Stimulated activated CD4-positive, alpha-beta T cell treated with anti-CD3 and anti-CD28 coated beads, Interleukin-2, amount 100 ng/mL, for 4 hours (primary cell): ENCODE results near the gene CFAP20.

Source experiments
- DNase-seq: peaks from one replicate; pipeline ENCODE4 v3.0.0-alpha.2; 2020; ENCODE audit warnings: low read depth

CFAP20 gene

DNA sequence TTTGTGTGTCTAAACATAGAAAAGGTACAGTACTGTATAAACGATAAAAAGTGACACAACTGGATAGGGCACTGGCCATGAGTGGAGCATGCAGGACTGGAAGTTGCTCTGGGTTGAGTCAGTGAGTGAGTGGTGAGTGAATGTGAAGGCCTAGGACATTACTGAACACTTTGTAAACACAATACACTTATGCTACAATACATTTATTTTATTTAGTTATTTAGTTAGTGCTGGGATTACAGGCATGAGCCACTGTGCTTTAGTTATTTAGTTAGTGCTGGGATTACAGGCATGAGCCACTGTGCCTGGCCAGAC lies 4.6 kb downstream of the CFAP20 start:
- no peak for DNase-seq

DNA sequence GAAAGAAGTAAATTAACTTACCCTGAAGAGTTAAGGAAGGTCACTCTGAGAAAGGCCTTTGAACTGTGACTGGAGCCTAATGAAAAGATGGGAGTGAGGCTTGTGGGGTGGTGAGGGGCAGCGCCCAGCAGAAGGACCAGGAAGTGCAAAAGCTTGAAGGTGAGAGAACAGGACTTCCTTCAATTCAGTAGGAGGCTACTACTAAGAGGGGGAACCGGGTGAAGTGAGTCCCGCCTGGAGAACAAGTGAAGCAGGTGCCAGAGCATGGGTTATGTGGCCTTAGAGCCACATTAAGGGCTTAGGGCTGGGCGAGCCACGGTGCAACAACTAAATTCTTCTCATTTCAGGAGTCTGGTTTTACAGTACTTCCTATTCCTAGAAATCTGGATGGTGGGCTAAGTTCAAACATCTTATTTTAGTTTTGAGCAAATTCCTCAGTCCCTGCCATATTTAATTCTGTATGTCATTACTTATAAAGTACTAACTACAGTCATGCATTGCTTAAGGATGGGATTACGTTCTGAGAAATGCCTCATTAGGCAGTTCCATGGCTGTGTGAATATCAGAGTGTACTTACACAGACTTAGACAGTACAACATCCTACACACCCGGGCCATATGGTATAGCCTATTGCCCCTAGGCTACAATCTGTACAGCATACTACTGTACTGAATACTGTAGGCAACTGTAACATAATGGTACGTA lies 5.1 kb downstream of the CFAP20 start:
- DNase-seq: no peak

DNA sequence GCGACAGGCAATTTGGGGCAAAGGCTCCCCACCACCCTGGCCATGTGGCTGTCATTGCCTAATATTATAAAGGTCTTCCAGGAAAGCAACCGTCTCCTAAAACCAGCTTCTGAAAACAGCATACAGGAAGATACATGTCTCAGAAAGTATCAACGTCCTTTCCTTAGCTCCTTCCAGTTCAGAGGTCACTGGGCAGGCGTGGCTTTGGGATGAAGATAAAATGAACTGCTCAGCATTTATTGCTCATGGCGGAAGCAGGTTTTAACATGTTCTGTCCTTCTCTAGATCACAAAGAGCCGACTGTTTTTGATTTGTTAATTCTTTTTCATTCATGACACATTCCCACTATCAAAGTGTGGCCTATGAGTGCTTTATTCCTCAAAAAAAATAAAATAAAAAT lies 8.0 kb downstream of the CFAP20 start:
- DNase-seq: no peak

DNA sequence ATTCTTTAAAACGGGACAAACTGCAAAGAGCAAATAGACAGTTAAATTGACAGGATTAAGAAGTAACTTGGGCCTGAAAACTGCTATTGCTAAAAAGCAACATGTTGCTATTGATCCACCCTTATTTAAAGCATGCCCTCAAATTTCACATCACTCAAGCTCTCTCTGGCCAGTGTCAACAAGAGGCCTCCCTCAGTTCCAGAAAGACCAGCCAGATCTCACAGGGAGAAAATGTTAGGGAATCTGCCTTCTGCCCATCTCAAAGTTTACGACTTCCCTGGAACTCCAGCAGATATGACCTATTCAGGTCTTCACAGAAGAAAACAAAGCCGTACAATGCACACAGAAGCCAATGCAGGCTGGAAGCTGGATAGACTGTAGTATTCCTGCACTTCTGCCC lies 8.9 kb downstream of the CFAP20 start:
- DNase-seq: no peak

DNA sequence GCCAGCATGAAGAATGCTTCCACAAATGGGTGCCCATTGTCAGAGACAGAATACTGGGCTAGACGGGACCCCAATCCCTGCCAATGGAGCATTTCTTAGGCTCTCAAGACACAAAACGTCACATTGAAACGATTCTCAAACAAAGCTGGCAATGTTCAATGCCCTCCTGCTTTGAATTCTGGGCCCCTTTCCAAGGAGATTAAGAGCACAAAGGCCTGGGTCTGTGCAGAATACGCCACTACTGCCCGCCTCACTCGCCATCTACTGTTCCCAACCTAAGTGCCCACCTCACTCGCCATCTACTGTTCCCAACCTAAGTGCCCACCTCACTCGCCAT lies 9.7 kb downstream of the CFAP20 start:
- DNase-seq: no peak

DNA sequence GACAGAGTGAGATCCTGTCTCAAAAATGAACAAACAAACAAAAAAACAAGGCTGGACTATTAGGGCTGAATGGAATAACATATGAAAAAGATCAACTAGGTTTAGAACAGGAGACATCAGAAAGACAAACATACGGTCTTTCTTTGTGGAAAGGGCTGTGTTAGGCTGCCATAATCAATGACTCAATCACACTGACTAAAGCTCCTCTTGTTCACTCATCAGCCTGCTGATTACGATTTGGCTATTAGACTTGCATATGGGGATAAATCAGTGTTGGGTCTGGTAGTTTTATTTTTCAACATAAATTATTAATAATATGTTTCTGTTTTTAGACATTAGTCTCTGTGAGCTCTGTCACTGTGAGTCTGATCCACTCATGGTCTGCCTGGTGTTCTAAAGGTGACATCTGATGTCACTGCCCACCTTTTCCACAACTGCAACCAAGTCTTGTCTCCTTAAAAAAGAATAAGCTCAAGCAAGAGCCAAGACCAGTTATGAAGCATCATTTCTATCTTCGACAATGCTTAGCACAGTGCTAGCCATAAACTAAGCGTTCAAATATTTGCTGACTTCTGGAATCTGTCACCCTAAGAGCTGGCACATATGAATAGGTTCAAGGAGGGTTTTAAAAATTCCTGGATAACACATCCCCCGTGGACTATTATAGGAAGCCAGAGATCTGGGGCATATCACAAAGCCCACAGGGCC lies 10.2 kb downstream of the CFAP20 start:
- no peak for DNase-seq

DNA sequence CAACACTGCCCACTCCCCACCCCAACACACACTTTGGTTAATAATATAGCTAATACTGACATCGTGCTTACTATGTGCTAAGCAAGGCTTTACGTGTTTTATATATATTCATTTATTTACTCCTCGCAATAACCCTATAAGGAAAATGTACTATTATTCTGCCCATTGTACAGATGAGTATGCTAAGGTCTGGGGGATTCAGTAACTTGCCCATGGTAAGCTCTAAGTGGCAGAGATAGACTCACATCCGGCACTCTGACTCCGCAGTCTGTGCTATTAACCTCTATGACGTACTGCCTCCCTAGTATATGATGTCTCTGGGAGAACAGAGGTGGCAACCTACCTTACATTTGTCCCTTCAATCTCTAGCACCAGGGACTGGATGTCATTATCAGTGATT lies 12.7 kb downstream of the CFAP20 start:
- DNase-seq: no peak

DNA sequence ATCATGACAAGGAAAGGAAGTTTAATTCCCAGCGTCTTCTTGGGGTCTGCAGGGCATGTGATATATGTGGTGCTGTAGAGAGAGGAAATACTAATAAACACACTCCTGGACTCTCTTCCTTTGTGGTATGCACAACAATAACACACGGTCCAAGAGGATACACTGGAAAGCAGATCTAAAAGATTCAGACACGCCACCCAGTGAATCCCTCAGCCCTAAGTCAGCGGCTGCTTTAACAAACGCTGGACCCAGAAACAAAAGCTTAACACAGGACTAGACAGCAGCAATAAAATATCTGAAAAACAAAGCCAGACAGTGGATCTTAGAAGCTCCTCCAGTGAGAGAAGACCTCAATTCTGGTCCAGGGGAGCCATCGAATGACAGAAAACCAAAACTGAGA lies 13.1 kb downstream of the CFAP20 start:
- no peak for DNase-seq

DNA sequence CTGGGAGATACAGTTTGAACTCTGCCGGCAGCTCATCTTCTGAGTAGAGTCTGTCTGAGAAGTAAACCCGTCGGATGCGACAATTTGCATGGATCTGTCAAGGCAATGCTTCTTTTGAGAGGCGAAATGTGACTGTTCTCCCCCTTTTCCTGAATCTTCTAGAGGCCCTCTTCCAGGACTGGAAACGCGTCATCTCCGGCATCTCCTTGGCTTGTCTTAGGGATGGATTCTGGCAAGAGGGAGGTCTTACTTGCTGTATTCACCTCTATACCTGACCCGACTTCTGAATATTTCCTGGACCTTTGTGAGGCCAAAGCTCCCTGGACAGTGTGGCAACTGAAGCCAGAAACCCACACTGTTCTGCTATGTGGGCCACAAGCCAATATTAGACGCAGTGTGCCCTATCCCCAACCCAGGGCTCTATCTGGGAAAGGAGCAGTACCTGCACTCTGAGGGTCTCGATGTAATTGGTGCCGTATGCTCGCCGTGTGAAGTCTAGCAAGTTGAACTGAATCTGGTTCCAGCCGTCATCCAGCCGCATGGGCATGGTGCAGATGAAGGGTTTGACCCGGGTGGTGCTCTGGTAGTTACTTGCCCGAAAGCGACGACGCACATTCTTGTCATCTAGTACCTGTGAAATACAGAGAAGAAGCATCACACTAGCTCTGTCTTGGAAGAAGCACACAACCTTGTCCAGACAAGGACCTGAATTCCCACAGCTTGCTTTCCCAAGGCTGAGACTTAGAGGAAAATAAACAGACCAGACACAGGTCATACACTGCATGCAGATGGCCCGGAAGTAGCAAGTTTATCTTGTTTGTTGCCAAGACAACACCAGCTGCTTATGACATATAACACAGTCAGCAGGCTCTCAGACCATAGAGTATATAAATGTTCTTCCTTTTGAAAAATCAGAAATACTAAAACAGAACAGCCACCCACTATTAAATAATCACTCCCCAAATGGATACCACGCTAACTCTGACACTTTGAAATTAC lies 14.1 kb downstream of the CFAP20 start:
- DNase-seq: no peak

DNA sequence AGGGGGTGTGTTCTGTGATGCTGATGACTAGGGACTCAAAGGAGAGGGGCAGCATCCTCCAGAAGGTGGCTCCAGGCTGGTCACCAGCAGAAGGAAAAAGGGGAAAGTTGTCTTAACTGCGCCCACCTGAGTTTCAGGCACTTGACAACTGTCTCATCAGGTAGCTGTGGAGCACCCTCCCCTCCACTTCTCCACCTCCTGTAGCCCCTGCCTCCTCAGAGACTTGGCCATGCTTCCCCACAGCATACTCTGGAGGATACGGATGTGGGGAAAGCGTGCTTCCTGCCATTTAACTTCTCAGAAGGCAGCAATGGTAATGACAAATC lies 17.9 kb downstream of the CFAP20 start:
- no peak for DNase-seq

DNA sequence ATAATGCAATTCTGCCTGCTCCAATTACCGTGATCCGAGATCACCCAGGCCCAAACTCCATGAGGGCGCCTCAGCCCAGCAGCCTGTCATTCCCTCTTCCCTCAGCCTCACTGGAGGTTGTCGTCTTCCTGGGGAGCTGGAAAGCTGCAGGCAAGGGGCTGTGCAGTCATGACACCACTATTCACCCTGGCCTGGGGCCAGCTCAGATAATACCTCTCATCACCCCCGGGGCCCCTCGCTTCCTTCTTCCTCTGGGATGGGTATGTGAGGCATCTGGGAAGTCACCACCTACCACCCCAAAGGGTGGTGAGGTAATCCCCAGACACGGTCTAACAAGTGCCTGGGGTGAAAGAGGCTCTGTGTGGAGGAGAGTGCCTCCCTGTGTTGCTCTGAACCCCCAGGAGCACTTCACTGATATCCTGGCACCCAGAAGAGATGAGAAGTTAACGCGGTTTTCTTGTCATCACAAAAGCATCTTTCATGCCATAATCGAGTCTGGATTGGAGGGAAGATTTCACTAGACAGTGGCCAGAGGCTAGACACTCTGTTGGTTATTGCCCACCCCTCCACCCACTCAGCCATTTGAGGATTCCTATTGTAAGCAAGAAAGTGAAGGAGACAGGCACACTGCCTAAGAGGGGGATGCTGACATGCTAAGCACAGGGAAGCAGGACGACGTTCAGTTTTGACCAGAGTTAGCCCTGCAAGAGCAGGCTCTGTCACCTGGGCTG lies 18.4 kb downstream of the CFAP20 start:
- DNase-seq: no peak

DNA sequence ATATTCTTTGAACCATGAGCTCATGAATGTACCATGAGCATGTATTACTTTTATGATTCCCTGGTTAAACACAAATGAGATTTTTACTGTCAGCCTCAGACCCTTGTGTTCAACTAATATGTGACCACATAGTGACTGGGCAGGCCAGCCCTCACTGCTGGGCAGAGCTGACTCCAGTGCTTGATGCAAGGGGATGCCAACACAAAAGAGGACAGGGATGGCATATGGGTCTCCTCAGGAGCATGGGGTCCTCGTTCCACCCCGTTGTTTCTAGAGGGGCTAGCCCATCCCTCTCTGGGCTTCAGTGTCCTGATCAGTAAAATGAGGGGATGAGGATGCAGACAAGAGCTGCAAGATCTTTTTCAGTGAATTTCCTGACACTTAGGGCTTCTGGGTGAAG lies 19.3 kb downstream of the CFAP20 start:
- no peak for DNase-seq

DNA sequence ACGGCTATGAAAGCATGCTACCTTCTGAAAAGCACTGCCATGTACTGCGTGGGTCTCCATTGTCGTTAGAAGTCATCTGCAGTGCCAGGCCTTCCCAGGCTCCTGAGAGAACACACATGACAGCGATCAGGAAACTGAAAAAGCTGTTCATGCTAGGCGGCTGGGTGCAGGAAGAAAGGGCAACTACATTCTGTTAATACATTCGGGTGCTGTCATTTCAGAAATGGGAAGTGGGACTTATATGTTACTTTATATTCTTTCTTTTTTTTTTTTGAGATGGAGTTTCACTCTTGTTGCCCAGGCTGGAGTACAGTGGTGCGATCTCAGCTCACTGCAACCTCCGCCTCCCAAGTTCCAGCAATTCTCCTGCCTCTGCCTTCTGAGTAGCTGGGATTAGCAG lies 19.9 kb downstream of the CFAP20 start:
- DNase-seq: no peak

DNA sequence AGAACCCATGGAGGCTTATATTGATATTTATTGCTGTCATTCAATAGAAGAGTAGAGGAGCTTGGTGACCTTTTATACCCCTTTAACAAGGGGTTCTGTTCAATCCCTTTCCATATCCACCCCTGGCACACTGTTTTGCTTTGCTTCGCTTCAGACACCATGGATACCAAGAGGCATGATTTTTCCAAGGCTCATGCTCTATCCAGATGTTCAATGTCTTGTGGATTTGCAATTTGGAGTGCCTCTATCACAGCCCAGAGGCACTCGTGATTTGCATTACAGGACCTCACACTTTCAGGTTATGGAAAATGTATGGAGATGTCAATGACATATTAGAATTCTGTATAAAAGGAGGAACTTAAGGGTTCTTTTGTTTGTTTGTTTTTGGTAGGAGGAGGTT lies 21.5 kb downstream of the CFAP20 start:
- no peak for DNase-seq

DNA sequence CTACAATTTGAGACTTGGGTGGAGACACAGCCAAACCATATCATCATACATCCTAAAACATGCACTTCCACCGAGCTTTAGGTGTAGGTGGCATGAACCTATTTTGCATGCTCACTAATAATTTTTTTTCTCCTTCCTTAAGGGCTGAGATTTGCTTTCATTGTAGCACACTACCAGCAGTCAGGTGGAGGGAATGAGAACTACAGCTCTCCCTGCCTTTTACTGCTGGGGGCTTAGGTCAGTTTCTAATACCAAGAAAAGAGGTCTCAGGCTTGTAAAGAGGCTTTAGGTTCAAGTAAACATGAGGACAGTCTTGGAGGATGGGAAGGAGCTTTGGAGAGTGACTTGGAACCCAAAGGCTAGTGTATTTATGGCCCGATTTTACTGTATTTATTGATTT lies 22.0 kb downstream of the CFAP20 start:
- DNase-seq: no peak

DNA sequence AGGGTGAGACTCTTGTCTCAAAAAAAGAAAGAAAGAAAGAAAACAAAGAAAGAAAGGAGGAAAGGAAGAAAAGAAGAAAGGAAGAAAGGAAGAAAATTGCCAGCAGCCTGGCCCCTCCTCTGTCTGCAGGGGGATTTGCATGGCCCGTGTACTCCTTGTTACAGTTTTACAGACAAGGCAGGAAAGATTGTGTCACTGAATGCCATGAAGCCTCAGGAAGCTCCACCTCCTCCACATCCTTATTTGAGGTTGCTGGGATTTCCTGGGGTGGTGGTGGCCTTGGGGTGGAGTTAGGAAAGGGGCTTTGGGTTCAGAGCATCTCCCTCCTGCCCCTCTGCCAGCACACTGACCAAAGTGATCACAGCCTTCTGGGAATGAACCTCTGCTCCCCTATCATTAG lies 23.6 kb downstream of the CFAP20 start:
- DNase-seq: no peak

DNA sequence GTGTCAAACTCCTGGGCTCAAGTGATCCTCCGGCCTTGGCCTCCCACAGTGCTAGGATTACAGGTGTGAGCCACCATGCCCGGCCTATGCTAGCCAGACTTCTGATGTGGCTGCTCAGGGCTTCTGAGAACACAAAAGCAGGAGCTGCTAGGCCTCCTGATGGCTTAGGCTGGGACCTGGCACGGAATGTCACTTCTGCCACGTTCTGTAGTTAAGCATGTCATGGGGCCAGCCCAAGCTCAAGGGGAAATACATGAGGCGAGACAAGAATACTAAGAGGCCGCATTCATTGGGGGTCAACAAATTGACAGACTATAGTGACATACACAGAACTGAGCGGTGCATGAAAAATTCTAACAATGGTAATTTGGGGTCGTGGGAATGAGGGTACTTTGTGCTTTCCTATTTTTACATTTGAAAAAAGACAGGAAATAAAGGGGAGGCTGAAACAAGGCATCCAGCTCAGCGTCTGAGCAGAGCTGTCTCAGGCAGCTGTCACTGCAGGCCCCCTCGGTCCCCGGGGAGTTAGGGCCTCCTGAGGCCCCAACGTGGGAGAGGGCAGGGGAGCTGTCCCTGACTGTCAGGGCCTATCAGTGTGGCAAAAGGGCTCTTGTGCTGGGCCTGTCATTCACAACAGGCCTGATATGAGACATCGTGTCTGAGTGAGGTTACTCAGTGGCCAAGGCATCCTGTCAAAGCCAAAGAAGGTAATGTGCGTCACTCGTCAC lies 26.4 kb downstream of the CFAP20 start:
- DNase-seq: no peak

DNA sequence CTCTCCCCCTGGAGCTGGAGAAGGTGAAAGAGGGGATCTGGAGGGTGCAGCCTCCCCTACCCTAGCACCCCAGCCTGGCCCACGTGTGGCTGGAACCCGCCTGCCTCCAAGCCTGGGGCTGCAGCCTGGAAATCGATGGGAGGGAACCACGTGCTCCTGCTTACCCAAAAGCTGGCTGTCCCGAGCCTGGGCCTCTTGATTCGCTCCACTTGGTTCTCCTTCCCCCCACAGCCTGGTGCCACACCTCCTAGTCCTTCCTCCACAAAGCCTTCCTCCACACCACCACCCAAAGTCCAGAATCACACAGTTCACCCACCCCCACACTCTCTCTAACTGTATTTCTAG lies 29.3 kb downstream of the CFAP20 start:
- no peak for DNase-seq

DNA sequence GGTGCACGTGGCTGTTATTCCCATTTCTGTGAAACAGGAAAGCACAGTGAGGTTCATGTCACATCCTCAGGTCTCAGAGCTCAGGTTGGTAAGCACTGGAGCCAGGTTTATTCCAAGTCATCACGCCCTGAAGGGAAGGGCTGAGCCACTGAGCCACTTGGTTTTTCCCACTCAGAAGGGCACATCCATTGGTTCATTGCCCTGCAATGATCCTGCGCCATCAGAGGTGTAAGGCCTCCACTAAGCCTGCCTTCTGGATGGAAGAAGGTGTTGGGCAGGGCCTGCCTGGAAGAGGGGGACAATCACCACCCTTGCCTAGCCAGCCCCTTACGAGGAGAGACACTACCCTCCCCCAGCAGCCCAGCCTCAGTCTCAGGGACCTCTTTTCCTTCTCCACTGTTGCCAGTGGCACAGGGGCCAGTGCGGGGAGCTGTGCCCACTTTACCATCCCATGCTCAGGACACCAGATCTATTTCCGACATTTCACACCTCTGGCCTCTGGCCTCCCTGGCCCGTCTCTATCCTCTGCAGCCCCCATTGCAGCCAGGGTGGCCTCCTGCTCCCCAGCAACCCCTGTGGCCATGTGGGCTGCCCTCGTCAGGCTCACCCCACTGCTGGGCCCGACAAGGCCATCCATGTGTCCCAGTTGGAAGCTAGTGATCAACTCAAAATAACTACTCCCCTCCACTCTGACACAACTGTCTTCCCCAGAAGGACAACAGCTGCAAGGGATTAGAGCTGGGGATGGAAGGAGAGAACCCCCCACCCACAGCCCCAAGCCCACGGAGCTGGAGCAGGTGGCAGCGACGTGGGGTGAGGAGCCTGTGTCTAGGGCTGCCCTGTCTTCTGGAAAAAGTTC lies 29.9 kb downstream of the CFAP20 start:
- no peak for DNase-seq

DNA sequence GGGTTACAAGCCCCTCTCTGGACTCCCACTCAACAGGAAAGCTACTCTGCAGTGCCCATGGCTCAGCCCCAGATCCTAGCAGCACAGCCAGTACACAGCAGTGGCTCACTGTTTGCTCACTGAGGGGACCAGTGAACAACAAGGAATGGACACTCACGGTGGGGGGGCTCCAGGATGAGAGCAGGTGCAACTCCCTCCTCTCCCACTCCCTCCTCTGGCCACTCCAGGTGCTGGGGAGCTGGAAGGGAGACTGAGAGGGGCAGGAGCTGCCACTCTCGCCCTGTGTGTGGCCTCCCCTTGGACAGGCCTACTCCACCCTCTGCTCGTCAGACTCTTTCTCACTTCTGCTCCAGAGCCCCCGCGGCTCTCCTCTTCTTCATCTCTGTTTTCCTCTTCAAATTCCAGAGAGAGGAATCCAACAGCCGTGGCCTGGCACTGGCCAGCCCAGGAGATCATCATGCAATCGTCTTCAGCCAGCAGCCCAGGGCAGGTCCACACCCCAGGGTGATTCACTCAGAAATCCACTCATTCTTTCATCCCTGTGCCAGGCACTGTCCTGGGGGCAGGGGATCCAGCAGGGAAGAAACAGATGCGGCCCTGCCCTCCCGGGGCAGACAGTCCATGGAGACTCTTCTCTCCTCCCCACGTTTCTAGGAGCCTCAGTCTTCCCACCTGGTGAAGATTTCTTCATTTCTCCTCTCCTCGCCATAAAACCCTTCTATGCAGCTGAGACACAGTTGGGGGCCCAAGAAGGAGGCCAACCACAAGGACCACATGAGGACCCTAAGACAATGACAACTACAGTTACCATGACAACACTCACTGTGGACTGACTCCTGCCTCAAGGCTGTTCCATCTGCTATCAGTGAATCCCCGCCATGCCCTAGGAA lies 30.7 kb downstream of the CFAP20 start:
- no peak for DNase-seq
